Activated CD4-positive, alpha-beta T cell treated with anti-CD3 and anti-CD28 coated beads, Interleukin-2, amount 50 U/mL, for 4 hours (primary cell): Measurements from ENCODE around the gene GIPC3.
"Not testable (repeated sequence)": the region's sequence is repeated elsewhere in the genome, so short reads cannot be mapped to it uniquely, and the experiment has no call there.

ENCODE experiments used
- DNase-seq, 2 experiments: peaks; one replicate each; pipeline ENCODE4 v3.0.0-alpha.2; 2020

The GIPC3 gene

DNA sequence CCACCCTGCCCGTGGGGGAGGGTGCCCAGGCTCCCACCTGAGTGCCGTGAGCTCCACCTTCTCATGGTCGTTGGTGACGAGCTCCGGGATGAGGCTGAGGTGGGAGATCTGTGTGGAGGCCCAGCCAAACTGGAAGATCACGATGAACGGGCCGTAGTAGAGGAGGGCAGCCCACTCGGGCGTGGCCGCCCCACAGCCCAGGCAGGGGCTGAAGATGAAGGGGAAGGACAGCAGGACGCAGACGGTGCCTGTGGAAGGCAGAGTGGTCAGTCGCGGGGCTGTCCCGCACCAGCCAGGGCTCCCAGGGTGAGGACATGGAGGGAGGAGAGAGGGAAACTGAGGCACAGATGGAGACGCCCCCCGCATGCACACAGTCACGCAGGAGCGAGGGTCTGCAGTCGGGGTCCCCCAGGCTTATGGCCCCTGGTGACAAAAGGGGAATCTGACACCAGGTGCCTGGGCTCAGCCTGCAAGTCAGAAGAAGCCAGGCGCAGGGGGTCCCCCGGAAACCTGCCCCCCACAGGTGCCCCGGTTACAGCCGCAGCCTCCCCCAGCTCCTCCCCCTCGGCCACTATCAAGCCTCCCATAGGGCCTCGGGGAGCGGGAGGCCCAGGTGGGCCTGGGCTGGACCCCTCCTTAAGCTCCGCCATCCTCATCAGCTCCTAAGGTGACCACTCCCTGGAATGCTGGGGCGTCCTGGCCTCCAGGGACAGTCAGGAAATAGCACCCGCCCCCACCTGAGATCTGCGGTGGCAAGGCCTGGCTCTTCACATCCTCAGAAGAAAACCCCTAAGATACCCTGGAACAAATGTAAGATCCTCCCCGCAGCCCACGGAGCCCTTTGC lies 34.1 kb upstream of the GIPC3 start:
- DNase-seq, result no peak

DNA sequence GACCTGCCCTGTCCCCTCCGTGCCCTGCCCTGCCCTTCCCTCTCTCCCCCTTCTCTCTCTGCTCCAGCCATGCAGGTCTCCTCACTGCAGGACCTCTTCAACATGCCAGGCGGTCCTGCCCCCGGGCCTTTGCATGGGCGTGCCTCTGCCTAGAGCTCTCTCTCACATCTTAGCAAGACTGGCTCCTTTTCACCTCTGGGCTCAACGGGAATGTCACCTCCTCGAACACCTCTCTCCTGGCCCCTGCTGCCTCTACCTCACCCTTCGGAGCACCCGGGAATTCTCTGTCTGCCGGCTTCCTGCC lies 33.5 kb upstream of the GIPC3 start:
- no peak for DNase-seq

DNA sequence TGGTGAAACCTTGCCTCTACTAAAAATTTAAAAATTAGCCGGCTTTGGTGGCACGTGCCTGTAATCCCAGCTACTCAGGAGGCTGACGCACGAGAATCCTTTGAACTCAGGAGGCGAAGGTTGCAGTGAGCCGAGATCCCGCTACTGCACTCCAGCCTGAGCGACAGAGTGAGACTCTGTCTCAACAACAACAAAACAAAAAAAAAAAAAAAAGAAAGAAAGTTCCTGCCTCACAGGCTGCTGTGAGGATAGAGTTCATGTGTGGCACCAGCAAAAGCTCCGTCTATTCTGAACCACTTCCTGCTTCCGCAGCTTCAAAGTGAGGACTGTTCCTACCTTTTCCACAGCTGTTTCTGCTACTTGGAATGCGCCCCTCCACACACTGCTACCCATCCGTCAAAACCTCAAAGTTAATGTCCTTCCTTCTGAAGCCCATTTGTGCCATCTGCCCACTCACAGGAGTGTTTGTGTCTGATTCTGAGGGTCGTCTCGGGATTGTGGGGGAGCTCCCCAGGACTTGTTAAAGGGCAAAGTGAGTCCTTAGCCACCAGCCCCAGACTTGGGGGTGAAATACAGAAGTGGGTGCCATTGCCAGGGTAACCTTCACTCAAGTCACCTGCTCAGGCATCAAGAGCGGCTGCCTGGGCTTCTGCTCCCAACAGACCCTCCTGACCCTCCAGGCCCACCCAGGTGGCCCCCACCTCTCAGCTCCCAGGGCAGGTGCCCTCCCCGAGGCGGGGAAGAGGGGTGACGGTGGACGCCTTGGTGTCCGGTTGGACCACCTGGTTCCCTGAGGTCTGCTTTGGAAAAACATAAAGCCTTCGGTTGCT lies 30.8 kb upstream of the GIPC3 start:
- no peak for DNase-seq

DNA sequence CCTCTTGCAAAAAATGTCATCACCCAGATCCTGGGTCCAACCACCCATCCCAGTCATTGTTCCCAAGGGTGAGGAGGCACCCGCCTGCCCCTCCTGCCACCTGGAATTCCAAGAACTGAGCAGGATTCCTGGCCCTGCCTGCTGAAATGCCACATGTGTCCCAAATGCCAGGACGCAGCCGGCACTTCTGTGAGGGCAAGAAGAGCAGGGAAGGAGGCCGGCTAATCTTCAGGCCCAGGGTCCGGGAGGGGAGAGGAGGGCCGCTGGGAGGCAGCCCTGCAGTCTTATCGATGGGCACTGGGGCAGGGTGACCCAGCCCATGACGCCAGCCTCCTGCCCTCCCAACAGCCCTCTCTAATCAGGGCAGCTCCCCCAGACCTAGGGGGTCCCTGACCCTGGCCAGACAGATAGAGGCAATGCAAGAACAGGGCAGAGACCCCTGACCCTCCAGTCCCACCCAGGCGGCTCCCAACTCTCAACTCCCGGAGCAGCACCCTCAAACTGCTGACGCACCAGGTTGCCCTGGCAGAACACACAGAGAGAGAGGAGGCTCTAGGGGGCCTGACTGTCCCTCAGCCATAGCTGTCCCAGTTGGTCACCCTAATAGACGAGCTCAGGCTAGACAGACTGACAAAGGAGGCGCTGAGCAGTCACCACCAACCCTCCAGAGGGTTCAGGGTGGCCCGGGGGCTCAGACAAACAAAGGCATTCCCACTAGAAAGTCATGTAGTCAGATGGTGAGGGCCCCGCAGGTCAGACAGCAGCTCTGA lies 29.4 kb upstream of the GIPC3 start:
- no peak for DNase-seq

DNA sequence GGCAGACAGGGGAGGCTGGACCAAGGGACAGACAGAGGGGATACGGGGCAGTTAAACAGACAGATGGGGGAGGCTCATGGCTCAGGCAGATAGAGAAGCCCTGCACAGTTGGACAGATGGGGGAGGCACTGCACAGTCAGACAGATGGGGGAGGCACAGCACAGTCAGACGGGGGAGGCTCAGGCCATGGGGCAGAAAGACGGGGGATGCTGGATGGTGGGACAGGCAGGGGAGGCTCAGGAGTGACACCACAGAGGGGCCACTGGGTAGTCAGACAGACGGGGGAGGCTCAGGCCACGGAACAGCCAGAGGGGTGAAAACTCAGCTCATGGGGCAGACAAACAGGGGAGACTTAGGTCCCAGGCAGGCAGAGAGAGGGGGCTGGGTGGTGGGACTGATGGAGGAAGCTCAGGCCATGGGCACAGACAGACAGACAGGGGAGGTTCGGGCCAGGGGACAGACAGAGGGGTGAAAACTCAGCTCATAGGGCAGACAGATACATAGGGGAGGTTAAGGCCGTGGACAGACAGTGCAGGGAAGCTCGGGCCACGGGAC lies 28.8 kb upstream of the GIPC3 start:
- DNase-seq, result no peak

DNA sequence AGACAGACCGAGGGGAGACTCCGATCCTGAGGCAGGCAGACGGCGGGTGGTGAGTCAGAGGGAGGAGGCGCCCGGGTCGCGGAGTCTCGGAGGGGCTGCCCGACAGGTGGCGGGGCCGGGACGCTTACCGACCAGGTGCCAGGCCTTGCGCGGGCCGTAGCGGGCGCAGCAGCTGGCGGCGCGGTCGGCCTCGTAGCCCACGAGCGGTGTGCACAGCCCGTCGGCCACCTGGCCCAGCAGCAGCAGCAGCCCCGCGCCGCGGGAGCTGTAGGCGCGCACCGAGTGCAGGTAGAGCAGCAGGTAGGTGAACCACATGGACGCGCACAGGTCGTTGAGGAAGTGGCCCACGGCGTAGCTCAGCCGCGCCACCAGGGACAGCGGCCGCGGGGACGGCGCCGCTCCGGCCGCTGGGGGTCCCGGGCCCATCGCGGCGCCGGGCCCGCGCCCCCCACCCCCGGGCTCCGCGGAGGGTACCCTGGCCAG lies 28.3 kb upstream of the GIPC3 start:
- peak; percentile 70 to 75 for DNase-seq

DNA sequence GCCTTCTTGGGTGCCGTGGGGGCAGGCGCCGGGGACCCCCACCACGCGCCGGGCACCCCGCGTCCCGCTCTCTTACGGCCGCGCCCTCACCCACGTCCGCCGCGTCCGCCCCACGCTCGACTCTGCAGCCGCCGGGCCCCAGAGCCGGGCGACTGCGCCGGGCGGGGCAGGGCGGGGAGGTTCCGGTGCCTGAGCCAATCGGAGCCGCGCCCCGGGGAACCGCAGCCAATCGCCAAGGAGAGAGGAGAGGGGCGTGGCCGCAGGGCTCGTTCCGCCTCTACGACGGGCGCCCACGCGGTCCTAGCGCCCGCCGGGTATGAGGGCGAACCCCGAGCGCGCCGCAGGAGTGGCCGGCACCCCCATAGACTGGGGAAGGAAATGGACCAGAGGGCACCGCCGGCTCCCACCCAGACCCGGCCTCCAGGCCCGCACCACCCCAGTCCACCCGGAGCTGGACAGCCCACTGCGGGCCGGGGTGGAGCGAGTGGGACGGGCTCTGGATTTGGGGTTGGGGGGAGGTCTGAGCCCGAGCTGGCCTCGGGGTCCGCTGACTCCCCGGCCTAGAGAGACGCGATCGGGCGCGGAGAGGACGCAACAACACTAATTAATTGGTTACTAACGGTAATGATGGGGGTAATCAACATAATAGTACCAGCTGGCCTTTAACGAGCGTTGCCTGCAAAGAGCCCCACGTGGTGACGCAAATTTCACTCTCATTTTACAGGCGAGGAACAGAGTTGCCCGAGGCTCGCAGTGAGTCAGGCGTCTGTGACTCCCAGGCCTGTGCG lies 27.6 kb upstream of the GIPC3 start, which contains the start of gene MFSD12:
MFSD12 (minus strand) TSS at position 126 of the 788 bp plus-strand sequence. CDS start 183 bp downstream, outside the sequence.
- DNase-seq, result peak; percentile 91 to 94

DNA sequence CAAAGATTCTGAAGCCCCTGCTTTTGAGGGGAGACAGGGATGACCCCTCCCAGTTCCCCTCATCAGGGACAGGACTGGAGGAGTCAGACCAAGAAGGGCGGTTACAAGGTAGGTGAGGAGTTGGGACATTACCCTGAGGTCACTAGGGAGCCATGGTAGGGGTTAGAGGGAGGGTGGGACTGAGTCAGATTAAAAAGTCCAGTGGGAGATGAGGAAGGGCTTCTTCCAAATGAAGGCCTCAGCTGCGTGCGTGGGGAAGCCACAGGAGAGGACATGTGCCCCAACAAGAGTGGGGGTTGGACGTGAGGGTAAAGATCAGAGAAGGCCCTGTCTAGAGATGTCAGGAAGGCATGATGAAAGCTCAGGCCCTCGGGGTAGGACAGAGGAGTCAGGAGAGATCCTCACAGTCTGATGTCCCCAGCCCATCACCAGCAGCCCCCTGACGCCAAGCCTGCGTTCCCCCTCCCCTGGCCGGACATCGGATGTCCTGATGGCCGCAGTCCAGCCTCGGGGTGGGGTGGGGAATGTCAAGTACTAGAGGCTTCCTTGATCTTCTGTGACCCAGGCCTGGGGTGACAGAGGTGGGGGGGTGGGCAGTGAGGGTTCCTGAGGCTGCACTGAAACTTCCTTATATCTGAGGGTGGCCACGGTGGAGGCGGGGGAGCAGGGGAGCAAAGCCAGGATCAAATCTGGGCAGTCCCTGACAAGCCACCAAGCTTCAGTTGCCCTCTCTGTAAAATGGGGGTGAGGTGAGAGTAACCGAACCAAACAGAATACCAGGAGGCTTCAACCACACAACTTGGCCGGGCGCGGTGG lies 21.4 kb upstream of the GIPC3 start:
- DNase-seq, result no peak

DNA sequence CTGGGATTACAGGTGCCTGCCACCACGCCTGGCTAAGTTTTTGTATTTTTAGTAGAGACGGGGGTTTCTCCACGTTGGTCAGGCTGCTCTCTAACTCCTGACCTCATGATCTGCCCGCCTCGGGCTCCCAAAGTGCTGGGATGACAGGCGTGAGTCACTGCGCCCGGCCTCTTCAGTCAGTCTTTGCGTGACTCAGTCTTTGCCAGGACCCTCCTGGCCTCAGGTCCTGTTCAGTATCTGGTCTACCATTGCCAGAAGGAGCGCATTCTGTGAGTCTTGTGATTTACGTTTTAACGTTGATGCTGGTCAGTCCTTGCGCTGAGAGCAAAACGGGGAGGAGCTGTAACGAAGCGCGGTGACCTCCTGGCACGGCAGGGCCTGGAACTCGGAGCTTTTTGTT lies 20.1 kb upstream of the GIPC3 start:
- DNase-seq, result no peak

DNA sequence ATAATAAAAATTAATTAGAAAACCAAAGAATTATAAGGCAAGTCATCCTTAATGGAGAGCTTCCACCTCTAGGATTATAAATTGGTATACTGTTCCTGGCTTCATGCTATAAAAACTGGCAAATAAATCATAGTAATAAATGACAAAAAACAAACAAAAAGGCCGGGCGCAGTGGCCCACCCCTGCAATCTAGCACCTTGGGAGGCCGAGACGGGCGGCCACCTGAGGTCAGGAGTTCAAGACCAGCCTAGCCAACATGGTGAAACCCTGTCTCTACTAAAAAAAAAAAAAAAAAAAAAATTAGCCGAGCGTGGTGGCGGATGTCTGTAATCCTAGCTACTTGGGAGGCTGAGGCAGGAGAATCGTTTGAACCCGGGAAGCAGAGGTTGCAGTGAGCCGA lies 15.2 kb upstream of the GIPC3 start:
- not testable (repeated sequence) for DNase-seq

DNA sequence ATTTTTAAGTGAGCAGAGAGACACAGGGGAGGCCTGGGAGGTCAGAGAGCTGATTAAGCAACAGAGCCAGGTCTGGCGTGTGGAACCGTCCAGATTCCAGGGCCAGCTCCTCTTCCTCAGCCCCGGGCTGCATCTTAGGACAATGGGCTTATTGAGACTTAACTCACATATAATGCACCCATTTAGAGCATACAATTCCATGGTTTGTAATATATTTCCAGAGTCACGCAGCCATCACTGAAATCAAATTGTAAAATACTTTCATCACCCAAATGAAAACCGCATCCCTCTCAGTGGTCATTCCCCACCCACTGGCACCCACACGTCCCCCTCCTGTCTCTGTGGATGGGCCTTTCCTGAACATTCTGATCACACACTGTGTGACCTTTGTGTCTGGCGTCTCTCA lies 14.7 kb upstream of the GIPC3 start:
- no peak for DNase-seq

DNA sequence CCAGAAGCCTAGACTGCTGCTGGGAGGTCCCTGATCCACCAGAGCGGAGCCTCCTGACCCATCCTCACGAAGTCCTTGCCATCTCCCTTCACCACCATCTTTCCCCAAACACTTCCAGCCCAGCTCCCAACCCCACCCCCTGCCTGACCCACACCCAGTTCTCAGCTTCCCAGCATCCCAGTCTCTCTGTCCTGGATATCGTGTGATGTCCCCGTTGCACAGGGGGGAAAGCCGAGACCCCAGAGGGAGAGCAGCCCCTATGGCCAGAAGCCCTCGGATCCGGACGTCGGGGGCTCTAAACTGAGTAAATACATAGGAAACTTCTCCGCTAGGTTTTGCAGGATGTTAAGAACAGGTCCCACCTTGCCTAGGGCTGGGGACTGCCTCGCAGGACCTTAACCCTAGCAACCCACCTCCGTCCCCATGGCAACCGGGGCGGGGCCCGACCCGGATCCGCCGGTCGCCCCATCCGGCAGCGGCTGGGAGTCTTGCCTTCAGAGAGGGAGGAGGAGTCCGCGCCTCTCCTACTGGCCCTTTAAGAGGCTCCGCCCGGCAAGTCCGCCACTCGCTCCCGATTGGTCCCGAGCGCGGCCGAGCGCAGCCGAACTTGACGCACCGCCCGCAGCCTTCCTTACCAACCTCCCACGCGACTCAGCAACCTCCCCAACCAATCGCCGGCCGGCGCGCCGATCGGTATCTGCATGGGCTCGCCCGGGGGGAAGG lies 13.0 kb upstream of the GIPC3 start:
- peak; percentile 99 for DNase-seq

DNA sequence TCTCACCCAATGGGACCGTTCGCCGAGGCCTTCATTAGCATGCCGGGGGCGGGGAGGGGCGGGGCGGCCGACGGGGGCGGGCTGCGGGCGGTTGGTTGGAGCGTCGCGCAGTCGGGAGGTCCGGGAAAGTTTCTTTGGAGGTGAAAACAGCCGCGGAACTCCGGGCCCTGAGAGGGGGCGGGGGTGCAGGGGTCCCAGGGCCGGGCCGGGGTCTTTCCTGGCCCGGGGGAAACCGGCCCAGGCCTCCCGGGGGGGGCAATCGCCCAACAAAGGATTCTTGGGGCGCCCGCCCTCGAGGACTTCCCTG lies 12.5 kb upstream of the GIPC3 start, which contains the start of gene HMG20B:
HMG20B (plus strand) TSS at position 90 of the 307 bp plus-strand sequence. CDS start 366 bp downstream, outside the sequence.
- no peak for DNase-seq

DNA sequence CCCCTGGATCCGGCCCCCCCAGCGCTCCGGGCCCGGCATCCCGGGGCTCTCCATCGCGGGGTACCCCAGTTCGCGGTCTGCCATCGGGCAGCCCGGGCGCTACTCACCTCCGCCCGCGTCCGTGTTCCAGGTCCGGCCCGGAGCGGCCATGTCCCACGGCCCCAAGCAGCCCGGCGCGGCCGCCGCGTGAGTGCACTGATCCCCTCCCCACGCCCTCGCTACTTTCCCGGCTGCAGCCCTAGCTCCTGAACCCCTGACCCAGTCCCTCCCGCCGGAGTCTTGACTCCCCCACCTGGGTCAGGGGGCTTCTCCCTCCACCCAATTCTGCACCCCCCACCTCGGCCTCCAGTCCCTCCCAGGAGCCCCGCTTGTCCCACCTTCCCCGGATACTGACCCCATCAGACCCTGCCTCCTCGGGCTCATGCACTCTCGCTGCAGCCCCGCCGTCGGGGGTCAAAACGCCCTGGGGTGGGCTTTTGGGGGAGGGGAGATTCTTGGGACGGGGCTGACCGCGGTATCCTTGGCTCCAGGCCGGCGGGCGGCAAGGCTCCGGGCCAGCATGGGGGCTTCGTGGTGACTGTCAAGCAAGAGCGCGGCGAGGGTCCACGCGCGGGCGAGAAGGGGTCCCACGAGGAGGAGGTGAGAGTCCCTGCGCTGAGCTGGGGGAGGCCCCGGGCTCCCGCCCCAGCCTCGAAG lies 12.0 kb upstream of the GIPC3 start:
- DNase-seq, result no peak

DNA sequence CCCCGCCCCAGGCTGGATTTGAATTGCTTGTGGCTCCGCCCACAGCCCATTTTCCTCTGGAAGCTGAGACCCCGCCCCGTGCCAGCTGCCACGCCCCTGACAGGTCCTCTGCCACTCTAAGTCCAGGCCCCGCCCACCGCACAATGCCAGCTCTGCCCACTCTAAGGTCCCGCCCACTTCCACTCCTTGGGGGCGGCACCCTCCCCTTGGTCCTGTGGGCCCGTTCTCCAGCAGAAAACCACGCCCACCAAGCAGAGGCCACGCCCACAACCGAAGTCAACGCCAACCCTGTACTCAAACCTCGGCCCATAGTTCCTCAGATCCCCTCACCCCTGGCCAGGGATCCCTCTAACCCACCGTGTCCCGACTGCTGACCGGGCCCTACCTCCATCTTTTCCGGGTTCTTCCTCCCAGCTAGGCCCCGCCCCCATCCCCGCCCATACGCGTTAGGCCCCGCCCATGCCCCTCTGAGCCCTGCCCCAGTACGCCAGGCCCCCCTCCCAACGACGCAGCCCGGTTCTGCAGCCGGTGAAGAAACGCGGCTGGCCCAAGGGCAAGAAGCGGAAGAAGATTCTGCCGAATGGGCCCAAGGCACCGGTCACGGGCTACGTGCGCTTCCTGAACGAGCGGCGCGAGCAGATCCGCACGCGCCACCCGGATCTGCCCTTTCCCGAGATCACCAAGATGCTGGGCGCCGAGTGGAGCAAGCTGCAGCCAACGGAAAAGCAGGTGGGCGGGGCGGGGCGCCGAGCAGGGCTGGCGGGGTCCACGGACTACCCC lies 11.2 kb upstream of the GIPC3 start:
- peak; percentile 74 to 77 for DNase-seq

DNA sequence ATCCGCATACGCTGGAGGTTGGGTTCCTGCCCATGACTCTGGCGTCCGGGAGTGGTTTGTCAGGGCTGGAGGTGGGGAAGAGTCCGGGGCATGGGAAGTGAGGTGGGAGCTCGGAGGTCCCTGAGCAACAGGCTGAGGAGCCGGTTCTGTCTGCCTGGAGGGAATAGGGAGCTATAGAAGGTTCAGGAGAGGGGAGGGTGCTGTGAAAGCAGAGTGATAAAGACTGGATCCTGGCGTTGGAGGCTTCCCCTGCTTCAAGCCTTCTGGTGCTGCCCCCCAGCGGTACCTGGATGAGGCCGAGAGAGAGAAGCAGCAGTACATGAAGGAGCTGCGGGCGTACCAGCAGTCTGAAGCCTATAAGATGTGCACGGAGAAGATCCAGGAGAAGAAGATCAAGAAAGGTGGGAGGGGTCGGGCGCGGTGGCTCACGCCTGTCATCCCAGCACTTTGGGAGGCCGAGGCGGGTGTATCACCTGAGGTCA lies 10.0 kb upstream of the GIPC3 start:
- no peak for DNase-seq

DNA sequence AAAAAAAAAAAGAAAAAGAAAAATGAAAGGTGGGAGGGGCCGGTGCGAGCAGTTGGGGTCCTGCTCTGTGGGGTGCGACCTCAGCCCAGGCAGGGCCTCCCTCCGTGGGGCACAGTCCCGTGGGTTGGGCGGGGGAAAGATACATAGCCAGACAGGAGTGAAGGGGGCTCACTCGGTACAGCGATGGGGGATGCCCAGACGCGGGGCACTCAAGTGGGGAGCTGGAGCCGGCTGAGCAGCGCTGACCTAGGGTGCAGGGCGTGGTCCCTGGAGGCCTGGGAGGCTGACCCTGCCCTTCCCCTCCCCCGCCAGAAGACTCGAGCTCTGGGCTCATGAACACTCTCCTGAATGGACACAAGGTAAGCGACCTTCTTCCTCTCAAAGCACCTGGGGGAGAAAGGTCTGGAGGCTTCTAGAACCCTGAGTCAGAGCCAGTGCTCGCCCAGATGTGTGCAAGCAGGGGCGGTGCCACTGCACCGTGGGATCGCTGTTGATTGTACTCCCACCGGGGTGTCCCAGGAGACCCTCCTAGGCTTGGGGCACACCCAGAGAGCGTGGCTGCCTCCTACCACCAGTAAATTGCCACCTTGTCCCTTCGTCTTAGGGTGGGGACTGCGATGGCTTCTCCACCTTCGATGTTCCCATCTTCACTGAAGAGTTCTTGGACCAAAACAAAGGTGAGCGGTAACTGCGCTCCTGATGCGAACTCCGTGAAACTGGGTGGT lies 9.2 kb upstream of the GIPC3 start:
- DNase-seq, result no peak
